Hematopoietic multipotent progenitor cell treated with erythropoietin and hydrocortisone succinate and interleukin-3 and kit ligand, for 15 days (in vitro differentiated cells): Measurements from ENCODE around the gene RERE.

Experiments used
- DNase-seq: peaks from one replicate; pipeline ENCODE4 v3.0.0-alpha.2; 2015; ENCODE audit warnings: low spot score

RERE gene

GRCh38 chr1:8817412-8818324 lies at the start of gene RERE:
Gene RERE (minus strand): TSS chr1:8817640.
- peak; percentile 95 for DNase-seq

GRCh38 chr1:8866792-8867415 lies 49.5 kb upstream of the RERE start:
- DNase-seq = no peak

- no peak for DNase-seq
Measured at GRCh38 chr1:8866173-8866791, 48.8 kb upstream of the RERE start.

- no peak for DNase-seq
Measured at GRCh38 chr1:8864713-8865344, 47.4 kb upstream of the RERE start.

GRCh38 chr1:8863794-8864233 lies 46.4 kb upstream of the RERE start:
- no peak for DNase-seq

GRCh38 chr1:8863138-8863537 lies 45.7 kb upstream of the RERE start:
- no peak for DNase-seq

GRCh38 chr1:8862528-8862927 lies 45.1 kb upstream of the RERE start:
- peak; percentile 40 for DNase-seq

- no peak for DNase-seq
Measured at GRCh38 chr1:8860738-8861516, 43.5 kb upstream of the RERE start.

- DNase-seq = peak; percentile 66
Measured at GRCh38 chr1:8858888-8859706, 41.7 kb upstream of the RERE start.

GRCh38 chr1:8858112-8858668 lies 40.8 kb upstream of the RERE start:
- DNase-seq = no peak

- DNase-seq = no peak
Measured at GRCh38 chr1:8856689-8857412, 39.4 kb upstream of the RERE start.

GRCh38 chr1:8854240-8854639 lies 36.8 kb upstream of the RERE start:
- no peak for DNase-seq

GRCh38 chr1:8851060-8851459 lies 33.6 kb upstream of the RERE start:
- no peak for DNase-seq

GRCh38 chr1:8848663-8849386 lies 31.4 kb upstream of the RERE start:
- peak; percentile 77 for DNase-seq

GRCh38 chr1:8847990-8848389 lies 30.6 kb upstream of the RERE start:
- no peak for DNase-seq

- DNase-seq = no peak
Measured at GRCh38 chr1:8846263-8846662, 28.8 kb upstream of the RERE start.

- no peak for DNase-seq
Measured at GRCh38 chr1:8845104-8846097, 28.0 kb upstream of the RERE start.

GRCh38 chr1:8844501-8845006 lies 27.1 kb upstream of the RERE start:
- DNase-seq = no peak
